Measurements from ENCODE around the gene BAIAP2. TPM values are rescaled to one million over a fixed set of nuclear protein-coding genes. Genes with fewer than 3 reads are reported as not detected.

The BAIAP2 gene
- total and polyA plus RNA-seq, 2 of the 13 experiments (the other 11 are each of a cell fraction or from before 2014, with no cell fraction given), result 22.5 to 24.0 TPM

DNA sequence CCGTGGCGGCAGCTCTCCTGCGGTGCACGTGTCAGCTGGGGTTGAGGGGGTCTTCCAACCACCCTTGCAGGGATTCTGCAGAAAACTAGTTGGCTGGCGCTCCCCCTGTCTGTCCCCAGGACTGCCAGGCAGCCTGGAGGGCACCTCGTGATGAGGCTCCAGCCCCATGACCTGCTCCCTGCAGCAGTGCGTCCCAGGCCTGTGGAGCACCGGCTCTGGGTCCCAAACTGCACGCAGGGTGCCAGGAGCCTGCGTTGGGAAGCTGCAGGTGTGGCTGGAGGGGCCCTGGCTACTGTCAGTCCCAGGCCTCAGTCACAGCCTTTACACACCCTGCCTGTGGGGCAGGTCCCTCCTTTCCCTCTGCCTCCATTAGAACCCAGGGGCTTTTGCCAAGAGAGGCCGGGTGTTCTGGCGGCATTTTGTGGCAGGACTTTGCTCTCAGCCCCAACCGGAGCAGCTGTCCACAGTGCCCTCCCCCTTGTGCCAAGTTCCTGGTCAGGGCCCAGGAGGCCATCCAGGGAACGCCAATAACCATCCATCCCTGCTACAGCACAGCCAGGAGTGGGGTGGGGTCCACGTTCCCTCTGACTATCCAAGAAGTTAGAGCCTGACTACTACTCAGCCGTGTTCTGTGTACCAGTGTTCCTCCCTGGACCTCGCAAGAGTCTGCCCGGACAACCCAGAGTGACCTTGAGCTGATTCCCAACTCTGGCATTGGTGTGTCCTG is 34.2 kb upstream of the BAIAP2 start (continued):
- TF ChIP-seq RFXAP (CRISPR knock-in tag; IDR thresholded peaks at IDR 0.05; ENCODE audit: borderline replicate concordance), result no peak
- no peak for TF ChIP-seq ZNF207 (IDR thresholded peaks at IDR 0.05; ENCODE audit: borderline replicate concordance)
- TF ChIP-seq NFE2L2 (IDR thresholded peaks at IDR 0.05; ENCODE audit: low read length), result no peak
- TF ChIP-seq ZMYM4 (CRISPR knock-in tag; IDR thresholded peaks at IDR 0.05), result no peak
- no peak for TF ChIP-seq FOXA3 (CRISPR knock-in tag; IDR thresholded peaks at IDR 0.05)
- TF ChIP-seq NONO (IDR thresholded peaks at IDR 0.05), result no peak
- TF ChIP-seq NONO (CRISPR knock-in tag; conservative IDR thresholded peaks at IDR 0.05), result peak; percentile 50
- no peak for TF ChIP-seq SRF (IDR thresholded peaks at IDR 0.05; ENCODE audit: low read depth, low read length)
- TF ChIP-seq, protein P1, sequence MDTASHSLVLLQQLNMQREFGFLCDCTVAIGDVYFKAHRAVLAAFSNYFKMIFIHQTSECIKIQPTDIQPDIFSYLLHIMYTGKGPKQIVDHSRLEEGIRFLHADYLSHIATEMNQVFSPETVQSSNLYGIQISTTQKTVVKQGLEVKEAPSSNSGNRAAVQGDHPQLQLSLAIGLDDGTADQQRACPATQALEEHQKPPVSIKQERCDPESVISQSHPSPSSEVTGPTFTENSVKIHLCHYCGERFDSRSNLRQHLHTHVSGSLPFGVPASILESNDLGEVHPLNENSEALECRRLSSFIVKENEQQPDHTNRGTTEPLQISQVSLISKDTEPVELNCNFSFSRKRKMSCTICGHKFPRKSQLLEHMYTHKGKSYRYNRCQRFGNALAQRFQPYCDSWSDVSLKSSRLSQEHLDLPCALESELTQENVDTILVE (CRISPR knock-in tag; IDR thresholded peaks at IDR 0.05), result no peak
- no peak for TF ChIP-seq RBAK (CRISPR knock-in tag; IDR thresholded peaks at IDR 0.05)
- TF ChIP-seq, protein P2, sequence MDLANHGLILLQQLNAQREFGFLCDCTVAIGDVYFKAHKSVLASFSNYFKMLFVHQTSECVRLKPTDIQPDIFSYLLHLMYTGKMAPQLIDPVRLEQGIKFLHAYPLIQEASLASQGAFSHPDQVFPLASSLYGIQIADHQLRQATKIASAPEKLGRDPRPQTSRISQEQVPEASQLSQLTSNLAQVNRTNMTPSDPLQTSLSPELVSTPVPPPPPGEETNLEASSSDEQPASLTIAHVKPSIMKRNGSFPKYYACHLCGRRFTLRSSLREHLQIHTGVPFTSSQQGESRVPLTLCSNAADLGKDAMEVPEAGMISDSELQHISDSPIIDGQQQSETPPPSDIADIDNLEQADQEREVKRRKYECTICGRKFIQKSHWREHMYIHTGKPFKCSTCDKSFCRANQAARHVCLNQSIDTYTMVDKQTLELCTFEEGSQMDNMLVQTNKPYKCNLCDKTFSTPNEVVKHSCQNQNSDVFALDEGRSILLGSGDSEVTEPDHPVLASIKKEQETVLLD (CRISPR knock-in tag; IDR thresholded peaks at IDR 0.05; ENCODE audit: low read depth), result no peak
- TF ChIP-seq, protein P3, sequence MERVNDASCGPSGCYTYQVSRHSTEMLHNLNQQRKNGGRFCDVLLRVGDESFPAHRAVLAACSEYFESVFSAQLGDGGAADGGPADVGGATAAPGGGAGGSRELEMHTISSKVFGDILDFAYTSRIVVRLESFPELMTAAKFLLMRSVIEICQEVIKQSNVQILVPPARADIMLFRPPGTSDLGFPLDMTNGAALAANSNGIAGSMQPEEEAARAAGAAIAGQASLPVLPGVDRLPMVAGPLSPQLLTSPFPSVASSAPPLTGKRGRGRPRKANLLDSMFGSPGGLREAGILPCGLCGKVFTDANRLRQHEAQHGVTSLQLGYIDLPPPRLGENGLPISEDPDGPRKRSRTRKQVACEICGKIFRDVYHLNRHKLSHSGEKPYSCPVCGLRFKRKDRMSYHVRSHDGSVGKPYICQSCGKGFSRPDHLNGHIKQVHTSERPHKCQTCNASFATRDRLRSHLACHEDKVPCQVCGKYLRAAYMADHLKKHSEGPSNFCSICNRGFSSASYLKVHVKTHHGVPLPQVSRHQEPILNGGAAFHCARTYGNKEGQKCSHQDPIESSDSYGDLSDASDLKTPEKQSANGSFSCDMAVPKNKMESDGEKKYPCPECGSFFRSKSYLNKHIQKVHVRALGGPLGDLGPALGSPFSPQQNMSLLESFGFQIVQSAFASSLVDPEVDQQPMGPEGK (CRISPR knock-in tag; IDR thresholded peaks at IDR 0.05), result peak; percentile 61; the same call in 1 of the 2 replicates
- TF ChIP-seq, protein P4, sequence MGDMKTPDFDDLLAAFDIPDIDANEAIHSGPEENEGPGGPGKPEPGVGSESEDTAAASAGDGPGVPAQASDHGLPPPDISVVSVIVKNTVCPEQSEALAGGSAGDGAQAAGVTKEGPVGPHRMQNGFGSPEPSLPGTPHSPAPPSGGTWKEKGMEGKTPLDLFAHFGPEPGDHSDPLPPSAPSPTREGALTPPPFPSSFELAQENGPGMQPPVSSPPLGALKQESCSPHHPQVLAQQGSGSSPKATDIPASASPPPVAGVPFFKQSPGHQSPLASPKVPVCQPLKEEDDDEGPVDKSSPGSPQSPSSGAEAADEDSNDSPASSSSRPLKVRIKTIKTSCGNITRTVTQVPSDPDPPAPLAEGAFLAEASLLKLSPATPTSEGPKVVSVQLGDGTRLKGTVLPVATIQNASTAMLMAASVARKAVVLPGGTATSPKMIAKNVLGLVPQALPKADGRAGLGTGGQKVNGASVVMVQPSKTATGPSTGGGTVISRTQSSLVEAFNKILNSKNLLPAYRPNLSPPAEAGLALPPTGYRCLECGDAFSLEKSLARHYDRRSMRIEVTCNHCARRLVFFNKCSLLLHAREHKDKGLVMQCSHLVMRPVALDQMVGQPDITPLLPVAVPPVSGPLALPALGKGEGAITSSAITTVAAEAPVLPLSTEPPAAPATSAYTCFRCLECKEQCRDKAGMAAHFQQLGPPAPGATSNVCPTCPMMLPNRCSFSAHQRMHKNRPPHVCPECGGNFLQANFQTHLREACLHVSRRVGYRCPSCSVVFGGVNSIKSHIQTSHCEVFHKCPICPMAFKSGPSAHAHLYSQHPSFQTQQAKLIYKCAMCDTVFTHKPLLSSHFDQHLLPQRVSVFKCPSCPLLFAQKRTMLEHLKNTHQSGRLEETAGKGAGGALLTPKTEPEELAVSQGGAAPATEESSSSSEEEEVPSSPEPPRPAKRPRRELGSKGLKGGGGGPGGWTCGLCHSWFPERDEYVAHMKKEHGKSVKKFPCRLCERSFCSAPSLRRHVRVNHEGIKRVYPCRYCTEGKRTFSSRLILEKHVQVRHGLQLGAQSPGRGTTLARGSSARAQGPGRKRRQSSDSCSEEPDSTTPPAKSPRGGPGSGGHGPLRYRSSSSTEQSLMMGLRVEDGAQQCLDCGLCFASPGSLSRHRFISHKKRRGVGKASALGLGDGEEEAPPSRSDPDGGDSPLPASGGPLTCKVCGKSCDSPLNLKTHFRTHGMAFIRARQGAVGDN (CRISPR knock-in tag; IDR thresholded peaks at IDR 0.05), result peak; percentile 62
- TF ChIP-seq SALL1 (CRISPR knock-in tag; IDR thresholded peaks at IDR 0.05), result 0 out of 2 replicates have a peak, but pooled peaks have one; percentile 10
- TF ChIP-seq ZNF605 (CRISPR knock-in tag; IDR thresholded peaks at IDR 0.05), result 0 out of 2 replicates have a peak, but pooled peaks have one; percentile 29
- TF ChIP-seq EP300 (IDR thresholded peaks at IDR 0.05; ENCODE audit: low read depth in 2 of 2, low read length in 2 of 2), result no peak
- TF ChIP-seq EP300 (CRISPR knock-in tag; IDR thresholded peaks at IDR 0.05; ENCODE audit: borderline replicate concordance), result no peak
- 0 out of 2 replicates have a peak, but pooled peaks have one; percentile 13 for TF ChIP-seq SP5 (CRISPR knock-in tag; IDR thresholded peaks at IDR 0.05; ENCODE audit: borderline replicate concordance, low read depth)
- peak; percentile 95 for TF ChIP-seq AKAP8 (CRISPR knock-in tag; IDR thresholded peaks at IDR 0.05)
- no peak for TF ChIP-seq ZNF383 (CRISPR knock-in tag; IDR thresholded peaks at IDR 0.05; ENCODE audit: borderline replicate concordance)
- no peak for TF ChIP-seq BRD4 (CRISPR knock-in tag; IDR thresholded peaks at IDR 0.05)
